Spleen (tissue), 7 donors: ENCODE data around the gene KCNE3.

Source experiments
- POLR2AphosphoS5 ChIP-seq, 3 donors: sonication (generic); formaldehyde crosslinking; IDR thresholded peaks; one replicate each; pipeline ENCODE4 v1.5.1; 2017; ENCODE audit warnings: antibody characterized with exemption in 3 of 3
- TF ChIP-seq, protein P1 (sequence below), 11 experiments: fragments of 200-600 bp in 7 of 11; fragments of 450-650 bp in 4 of 11; sonication (generic) in 4 of 11; IDR thresholded peaks in 8 of 11; conservative IDR thresholded peaks in 3 of 11; 1 replicate in 7 of 11; 2 replicates in 4 of 11; pipeline versions ENCODE4 v1.4.0 to v1.8.0; 2016 to 2021; ENCODE audit warnings: antibody characterized with exemption in 11 of 11, inconsistent platforms in 4 of 11, mild to moderate bottlenecking in 1 of 11
- donor health status: DM: no; HTN: no; CAD: no; lungs with moderate emphysema.
- donor health status: DM: no; HTN: no; CAD: no.
- donor health status: DM: no; HTN: no; CAD: no.

DNA sequence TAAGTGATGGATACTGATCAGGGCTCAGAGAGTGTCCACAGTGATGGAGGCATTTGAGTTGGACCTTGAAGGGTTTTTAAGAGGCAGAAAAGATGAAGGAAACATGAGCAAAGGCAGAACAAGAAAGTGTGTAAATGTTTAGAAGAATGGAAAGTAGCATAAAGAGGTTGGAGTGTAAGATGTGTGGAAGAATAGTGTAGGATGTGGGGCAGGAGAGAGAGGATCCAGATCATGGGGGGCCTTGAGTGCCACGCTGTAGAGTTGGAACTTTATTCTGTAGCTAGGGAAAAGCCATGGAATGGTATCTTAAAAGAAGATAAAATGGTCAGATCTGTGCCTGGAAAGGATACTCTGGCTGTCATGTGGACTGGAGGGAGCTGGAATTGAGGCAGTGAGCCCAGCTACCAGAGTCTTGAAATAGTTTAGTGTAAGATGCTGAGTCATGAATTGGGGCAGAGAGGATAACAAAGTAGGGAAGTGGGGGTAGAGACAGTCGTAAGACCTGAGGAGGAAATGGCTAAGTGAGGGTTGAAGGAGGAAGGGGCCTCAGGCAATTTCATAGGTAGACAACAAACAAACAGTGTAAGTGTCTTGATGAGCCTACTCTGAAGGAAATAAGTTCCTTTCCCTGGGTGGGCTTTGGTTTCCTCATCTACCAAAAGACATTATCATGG is 6.7 kb downstream of the KCNE3 start:
- TF ChIP-seq POLR2AphosphoS5 (IDR thresholded peaks at IDR 0.05) = peak in 1 of 3 donors; percentile 47
- TF ChIP-seq, protein P1, sequence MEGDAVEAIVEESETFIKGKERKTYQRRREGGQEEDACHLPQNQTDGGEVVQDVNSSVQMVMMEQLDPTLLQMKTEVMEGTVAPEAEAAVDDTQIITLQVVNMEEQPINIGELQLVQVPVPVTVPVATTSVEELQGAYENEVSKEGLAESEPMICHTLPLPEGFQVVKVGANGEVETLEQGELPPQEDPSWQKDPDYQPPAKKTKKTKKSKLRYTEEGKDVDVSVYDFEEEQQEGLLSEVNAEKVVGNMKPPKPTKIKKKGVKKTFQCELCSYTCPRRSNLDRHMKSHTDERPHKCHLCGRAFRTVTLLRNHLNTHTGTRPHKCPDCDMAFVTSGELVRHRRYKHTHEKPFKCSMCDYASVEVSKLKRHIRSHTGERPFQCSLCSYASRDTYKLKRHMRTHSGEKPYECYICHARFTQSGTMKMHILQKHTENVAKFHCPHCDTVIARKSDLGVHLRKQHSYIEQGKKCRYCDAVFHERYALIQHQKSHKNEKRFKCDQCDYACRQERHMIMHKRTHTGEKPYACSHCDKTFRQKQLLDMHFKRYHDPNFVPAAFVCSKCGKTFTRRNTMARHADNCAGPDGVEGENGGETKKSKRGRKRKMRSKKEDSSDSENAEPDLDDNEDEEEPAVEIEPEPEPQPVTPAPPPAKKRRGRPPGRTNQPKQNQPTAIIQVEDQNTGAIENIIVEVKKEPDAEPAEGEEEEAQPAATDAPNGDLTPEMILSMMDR (IDR thresholded peaks at IDR 0.05 in 8 of 11, conservative IDR thresholded peaks at IDR 0.05 in 3 of 11) = no peak
